SU-DHL-6 (cell line): ENCODE data around the gene PLS1.

Experiments used
- CTCF ChIP-seq: fragments of 200-600 bp; sonication (generic); IDR thresholded peaks from one replicate; pipeline ENCODE4 v1.5.1; 2017; ENCODE audit warnings: antibody characterized with exemption, mild to moderate bottlenecking, low read length, moderate library complexity; ENCODE audit not compliant: insufficient read depth, poor library complexity, severe bottlenecking
- EZH2phosphoT487 ChIP-seq: fragments of 200-600 bp; sonication (generic), shearing (Covaris generic); conservative IDR thresholded peaks from 2 replicates; pipeline ENCODE4 v1.6.1; 2018; ENCODE audit warnings: mild to moderate bottlenecking, antibody characterized with exemption, low read length, moderate library complexity, mixed read lengths

GRCh38 chr3:142726017-142726416 lies 129.8 kb downstream of the PLS1 start:
- TF ChIP-seq CTCF = no peak
- no peak for TF ChIP-seq EZH2phosphoT487
